Measurements from ENCODE around the gene MEGF10. TPM values are rescaled to one million over a fixed set of nuclear protein-coding genes. Genes with fewer than 3 reads are reported as not detected.

MEGF10 gene
- total and polyA plus RNA-seq, 10 of the 15 experiments (the other 5 are each of a cell fraction or from before 2014, with no cell fraction given) = 0.03 to 0.21 (median 0.05) TPM; not detected in 5

DNA sequence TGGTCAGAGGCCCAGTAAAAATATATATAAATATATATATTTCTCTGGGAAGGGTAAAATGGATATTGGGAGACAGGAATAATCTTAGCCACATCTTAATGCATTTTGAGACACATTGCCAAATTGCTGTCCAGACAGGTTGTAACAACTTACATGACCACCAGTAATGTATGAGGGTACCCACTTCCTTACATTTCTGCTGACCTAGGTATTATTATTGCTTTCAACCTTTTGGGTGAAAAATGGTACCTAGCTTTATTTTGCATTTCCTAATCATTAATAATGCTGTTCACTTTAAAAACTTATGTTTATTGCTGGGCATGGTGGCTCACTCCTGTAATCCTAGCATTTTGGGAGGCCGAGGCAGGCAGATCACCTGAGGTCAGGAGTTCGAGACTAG, 61.5 kb downstream of the MEGF10 start:
- no peak overlapping the region for H2AFZ ChIP-seq (ENCODE audit: control insufficient read depth, low read depth, low read length)
- no peaks in the 10 kb centered on the region for H3K36me3 ChIP-seq (ENCODE audit: control insufficient read depth in 2 of 2, insufficient read depth in 2 of 2, low read length in 1 of 2)
- H3K27me3 ChIP-seq (replicated peaks in 1 of 2; ENCODE audit: control insufficient read depth in 2 of 2, insufficient read depth in 2 of 2, low read length in 1 of 2) = peaks cover 0 to 1% of the 10 kb centered on the region in 2 experiments; a peak in 2 of 4 replicates
- no peaks in the 10 kb centered on the region for H3K9me3 ChIP-seq (replicated peaks; ENCODE audit: control insufficient read depth, insufficient read depth, low read length)
- no peaks in the 10 kb centered on the region for H3K4me1 ChIP-seq (ENCODE audit: control insufficient read depth, insufficient read depth, low read length)
- POLR2A ChIA-PET = no interaction called here
- no peak for ATAC-seq
- H3K27ac ChIP-seq (ENCODE audit: control insufficient read depth, insufficient read depth) = no peak overlapping the region
- RAD21 ChIA-PET (ENCODE audit: unreplicated experiment) = no interaction called here
- no peaks in the 10 kb centered on the region for H4K20me1 ChIP-seq (ENCODE audit: control insufficient read depth, insufficient read depth)
- BruUV-seq (replicated peaks) = no TSS peak
- in situ Hi-C loops (cut with MboI) = no loop called here
- TF ChIP-seq ZZZ3 (IDR thresholded peaks at IDR 0.05; ENCODE audit: control insufficient read depth, insufficient read length, low read depth) (no peak), SMAD5 (IDR thresholded peaks at IDR 0.05; ENCODE audit: low read depth) (no peak), RCOR1 (conservative IDR thresholded peaks at IDR 0.05; ENCODE audit: low read depth, low read length) (no peak), GATAD2B (conservative IDR thresholded peaks at IDR 0.05; ENCODE audit: low read depth) (no peak), EED (IDR thresholded peaks at IDR 0.05; ENCODE audit: low read depth) (no peak), EGR1 (IDR thresholded peaks at IDR 0.05; ENCODE audit: borderline replicate concordance in 1 of 2, low read depth in 2 of 2, low read length in 2 of 2) (no peak), SMC3 (IDR thresholded peaks at IDR 0.05; ENCODE audit: borderline replicate concordance, low read length) (no peak), ZNF622 (IDR thresholded peaks at IDR 0.05) (no peak), NFYA (IDR thresholded peaks at IDR 0.05; ENCODE audit: borderline replicate concordance, low read depth, low read length) (no peak)
- TF ChIP-seq, protein P1, sequence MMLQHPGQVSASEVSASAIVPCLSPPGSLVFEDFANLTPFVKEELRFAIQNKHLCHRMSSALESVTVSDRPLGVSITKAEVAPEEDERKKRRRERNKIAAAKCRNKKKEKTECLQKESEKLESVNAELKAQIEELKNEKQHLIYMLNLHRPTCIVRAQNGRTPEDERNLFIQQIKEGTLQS (IDR thresholded peaks at IDR 0.05; ENCODE audit: borderline replicate concordance, extremely low read depth, low read depth, low read length) = no peak
- no peaks in the 10 kb centered on the region for H3K79me2 ChIP-seq (ENCODE audit: control insufficient read depth, insufficient read depth, low read length)
- no peak for FAIRE-seq
- CTCF ChIA-PET = no interaction called here
- DNase-seq (ENCODE audit: low read depth, low spot score) = no peak
- SMC1A ChIA-PET (ENCODE audit: uncharacterized antibody, unreplicated experiment) = no interaction called here
- H3K4me3 ChIP-seq = no peak overlapping the region
- H3K9ac ChIP-seq (ENCODE audit: control insufficient read depth, insufficient read depth, low read length) = no peak overlapping the region
- intact Hi-C loops (cut with micrococcal nuclease; ENCODE audit: unreplicated experiment) = no loop called here
- no peak overlapping the region for H3K4me2 ChIP-seq (ENCODE audit: control insufficient read depth, insufficient read depth)
- WGBS (ENCODE audit: insufficient coverage, insufficient replicate concordance, low lambda C conversion rate, missing lambda C conversion rate) = 66% methylated on average over 2 of the region's 2 CpGs
